AG09309 (cell line): Measurements from ENCODE around the gene RBX1.

Source experiments
- DNase-seq: peaks from one replicate; pipeline ENCODE4 v3.0.0-alpha.2; 2010; ENCODE audit warnings: low read depth
- H3K4me3 ChIP-seq: 2 replicates; pipeline ENCODE4 v1.5.1; 2011; ENCODE audit warnings: mild to moderate bottlenecking, low read depth, low read length, moderate library complexity; ENCODE audit not compliant: control insufficient read depth
- TF ChIP-seq, protein P1 (sequence below): IDR thresholded peaks from 2 replicates; pipeline ENCODE4 v1.5.1; 2011; ENCODE audit warnings: mild to moderate bottlenecking, low read depth, low read length, inconsistent platforms; ENCODE audit not compliant: insufficient read depth, control insufficient read depth; ENCODE audit errors: missing control alignments

Gene RBX1

DNA sequence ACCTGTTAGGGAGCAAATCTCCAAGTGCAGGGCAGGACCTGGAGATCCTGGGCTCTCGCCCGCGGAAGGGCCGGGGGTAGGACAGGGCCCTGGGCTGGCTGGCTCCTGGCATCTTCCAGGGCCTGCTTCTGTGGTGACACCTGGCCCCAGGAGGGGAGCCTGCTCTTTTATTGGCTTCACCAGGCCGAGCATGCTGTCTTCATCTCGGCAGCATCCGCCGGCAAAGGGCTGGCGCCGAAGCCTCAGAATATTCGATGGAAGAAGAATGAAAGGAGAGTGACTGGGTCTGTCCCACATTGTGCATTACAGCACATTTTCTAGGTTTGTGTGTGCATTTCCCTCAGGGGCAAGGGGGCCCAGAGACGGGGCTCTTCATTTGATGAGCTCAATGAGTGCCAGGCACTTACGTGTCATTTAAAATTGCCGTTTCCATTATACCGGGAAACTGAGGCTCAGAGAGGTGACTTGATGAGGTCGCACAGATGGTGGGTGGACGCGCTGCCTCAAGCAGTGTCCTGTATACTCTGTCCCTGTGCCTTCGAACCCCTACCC is 70.0 kb downstream of the RBX1 start:
- H3K4me3 ChIP-seq: peak overlapping the region; percentile 61
- no peak for DNase-seq

DNA sequence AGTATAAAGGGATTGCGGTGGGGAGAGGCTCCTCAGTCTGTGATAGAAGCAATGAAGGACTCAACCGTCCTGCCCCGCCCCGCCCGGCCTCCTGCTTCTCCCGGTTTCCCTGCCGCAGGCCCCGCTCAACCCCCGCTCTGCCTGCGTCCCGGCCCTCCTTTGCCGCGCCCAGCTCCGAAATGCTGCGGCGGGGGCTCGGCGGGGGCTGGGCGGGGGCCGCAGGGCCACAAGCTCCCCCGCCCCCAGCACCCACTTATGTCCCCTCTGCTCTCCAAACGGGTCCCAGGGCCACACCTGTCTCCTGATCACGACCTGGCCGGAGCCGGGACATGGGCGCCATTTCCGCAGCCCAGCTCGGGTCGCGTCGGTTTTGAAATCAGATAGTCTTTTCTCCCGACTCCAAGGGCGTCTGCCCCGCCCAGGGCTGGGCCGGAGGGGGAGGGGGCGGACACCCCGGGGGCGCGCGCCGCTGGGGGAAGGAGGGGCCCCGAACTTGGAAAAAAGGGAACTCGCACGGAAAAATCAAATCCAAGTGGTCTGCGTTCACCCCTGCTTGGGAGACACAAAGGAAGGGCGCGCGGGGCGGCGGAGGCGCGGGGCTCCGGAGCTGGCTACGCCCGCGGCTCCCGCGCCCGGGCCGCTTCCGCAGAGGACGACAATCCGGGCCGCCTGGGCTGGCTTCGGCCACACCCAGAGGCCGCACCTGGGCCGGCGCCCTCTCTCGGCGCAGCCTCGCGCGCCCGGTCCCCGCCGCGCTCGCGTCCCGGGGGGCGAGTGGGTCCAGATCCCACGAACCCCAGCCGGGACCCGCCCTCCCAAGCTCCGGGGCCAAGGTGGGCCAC is 70.7 kb downstream of the RBX1 start:
- H3K4me3 ChIP-seq: peak overlapping the region; percentile 61
- TF ChIP-seq, protein P1, sequence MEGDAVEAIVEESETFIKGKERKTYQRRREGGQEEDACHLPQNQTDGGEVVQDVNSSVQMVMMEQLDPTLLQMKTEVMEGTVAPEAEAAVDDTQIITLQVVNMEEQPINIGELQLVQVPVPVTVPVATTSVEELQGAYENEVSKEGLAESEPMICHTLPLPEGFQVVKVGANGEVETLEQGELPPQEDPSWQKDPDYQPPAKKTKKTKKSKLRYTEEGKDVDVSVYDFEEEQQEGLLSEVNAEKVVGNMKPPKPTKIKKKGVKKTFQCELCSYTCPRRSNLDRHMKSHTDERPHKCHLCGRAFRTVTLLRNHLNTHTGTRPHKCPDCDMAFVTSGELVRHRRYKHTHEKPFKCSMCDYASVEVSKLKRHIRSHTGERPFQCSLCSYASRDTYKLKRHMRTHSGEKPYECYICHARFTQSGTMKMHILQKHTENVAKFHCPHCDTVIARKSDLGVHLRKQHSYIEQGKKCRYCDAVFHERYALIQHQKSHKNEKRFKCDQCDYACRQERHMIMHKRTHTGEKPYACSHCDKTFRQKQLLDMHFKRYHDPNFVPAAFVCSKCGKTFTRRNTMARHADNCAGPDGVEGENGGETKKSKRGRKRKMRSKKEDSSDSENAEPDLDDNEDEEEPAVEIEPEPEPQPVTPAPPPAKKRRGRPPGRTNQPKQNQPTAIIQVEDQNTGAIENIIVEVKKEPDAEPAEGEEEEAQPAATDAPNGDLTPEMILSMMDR: no peak
- no peak for DNase-seq

More for the DNA sequence above, 70.0 kb downstream of the RBX1 start:
- TF ChIP-seq, protein P1: no peak

DNA sequence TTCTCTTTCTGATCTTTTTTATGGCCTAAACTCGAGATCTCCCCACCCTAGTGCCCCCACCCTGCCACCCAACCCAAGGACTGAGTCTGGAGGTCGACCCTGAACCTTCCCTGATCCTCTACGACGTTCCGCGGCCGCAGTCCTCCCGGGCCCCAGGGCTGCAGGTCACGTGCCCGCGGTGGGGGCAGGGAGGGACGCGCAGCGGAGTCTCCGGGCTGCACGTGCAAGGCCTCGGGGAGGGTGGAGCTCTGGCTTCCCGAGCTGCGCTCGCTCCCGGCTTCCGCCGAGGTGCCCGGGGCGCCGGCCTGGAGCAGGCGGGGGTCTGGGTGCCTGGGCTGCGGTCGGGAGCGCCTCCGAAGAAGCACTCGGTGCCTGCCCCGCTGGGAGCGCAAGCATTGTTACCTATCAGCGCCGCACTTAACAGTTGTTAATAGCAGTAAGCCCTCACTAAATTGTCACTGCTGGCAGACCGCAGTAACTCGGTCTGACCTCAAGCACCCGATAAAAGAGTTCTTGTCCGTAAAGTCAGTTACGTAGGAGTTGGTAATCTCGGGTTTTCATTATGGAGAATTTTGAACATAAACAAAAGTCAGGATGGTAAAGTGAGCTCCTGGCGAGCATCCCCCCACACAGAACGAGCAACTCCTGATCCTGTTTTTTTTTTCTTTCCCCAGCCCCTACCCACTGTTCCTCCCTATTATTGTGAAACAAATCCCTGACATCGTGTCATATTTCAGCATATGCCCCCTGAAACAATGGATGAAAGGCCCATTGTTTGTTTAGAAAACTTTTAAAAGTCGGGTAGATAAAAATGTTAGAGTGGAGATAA is 71.5 kb downstream of the RBX1 start:
- peak overlapping the region; percentile 61 for H3K4me3 ChIP-seq
- DNase-seq: peak; percentile 21
- TF ChIP-seq, protein P1: no peak
